ENCODE measurements around the gene KCNQ1.

KCNQ1 gene

DNA sequence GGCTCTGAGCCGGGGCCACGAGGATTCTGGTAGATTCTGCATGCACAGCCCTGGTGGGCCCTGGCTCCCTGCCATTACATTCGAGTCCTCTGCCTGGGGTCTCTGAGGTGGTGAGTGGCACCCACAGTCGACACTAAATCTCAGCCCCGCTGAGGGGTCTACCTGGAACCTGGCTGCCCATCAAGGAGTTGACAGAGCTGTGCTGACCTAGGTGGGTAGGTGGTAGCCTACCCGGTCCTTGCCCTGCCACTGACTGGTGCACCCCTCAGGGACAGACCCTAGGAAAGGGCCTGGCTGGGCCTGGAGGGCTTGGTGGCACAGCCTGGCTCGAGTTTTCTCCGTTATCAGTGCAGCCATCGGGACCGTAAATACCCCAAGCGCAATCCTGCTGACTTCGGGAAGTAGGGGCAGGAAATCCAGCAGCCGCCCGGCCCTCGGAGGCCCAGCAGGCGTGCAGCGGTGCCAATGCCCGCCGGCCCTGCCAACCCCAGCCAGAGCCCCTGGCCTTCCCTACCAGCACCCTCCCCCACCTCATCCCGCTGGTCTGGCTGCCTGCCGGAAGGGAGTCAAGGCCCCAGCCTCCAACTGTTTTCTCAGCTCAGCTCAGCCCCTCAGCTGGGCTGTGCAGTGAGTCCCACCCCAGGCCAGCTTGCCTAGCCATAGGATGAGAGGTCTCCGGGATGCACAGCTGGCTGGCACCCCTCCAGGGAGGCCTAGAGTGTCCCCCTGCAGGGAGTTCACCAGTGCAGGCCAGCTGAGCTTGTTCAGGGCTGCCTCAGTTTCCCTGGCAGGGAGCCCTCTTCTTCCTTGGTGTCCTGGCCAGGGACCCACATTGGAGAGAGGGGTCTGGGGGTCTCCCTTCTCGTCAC, 335.4 kb downstream of the KCNQ1 start:
- no peak for DNase-seq (ENCODE audit: low spot score)

DNA sequence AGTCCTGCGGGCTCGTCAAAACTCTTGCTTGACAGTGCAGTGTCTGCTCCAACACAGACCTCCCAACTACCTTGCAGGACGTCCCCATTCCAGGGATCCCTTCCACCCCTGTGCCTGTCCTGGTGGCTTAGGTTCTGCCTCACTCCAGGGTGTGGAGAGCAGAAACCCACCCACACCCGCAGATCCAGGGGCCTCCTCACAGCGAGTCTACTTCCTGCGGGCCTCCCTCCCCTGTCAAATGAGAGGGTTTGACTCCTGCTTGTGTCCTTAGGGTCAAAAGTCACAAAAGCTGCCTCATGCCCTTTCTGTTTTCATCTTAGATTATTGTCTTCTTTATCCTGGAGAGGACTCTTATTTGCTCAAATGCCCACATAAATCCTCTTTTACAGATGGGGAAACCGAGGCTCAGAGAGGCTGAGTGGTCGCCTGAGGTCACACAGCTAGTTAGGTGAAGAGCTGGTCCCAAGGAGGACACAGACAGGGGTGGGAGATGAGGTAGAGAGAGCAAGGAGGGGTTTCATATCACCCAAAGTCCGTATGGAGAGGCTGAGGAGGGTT, 336.1 kb downstream of the KCNQ1 start:
- no peak for DNase-seq (ENCODE audit: low spot score)

DNA sequence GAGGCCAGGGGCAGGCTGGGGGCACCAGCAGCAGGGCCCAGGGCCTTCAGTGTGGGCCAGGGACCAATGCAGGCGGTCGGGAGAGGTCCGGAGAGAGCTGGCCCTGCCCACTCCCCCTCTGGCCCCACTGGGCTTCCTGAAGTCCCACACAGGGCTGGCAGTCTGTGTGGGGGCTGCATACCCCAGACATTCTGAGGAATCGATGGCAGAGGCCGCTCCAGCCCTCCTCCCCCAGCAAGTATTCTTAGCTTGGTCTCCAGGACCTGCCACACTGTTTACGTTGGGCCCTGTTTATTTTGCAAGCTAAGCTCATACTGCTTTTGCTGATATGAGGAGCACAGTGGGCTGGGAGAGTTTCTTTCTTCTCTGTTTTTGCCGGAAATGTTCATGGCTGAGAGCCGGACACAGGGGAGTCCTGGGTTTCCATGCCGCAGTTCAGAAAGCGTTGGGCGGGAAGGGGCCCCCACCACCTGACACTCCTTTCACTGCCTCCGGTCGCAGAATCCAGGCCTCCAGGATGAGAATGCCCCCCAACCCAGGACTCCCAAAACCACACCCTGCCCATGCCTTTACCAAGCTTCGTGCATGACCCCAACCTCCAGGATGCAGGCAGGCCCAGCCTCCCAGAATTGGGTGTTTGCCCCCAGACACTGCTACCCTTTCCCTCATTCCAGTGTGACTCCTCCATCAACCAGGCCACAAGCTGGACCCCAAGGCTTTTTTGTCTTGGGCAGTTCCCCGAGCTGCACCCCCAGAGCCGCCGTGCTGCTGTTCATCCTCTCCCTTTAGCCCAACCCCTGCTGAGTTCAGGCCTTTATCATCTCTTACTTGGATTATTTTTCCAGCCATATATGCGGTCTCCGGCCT, 336.8 kb downstream of the KCNQ1 start:
- DNase-seq (ENCODE audit: low spot score) = no peak

DNA sequence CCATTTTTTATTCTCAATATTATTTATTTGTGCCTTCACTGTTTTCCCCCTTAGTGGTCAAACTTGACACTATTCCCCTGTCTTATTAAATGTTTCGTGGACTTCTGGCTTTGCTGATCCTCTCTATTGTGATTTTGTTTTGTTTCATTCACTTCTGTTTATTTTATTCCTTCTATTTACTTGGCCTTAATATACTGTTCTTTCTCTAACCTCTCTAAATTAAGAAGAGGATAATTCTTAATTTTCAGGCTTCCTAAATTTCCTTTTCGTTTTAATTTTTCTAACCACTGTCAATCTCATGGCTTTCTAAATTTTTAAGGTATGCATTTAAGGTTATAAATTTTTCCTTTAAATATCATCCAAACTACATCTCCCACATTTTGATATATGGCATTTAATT, 338.0 kb downstream of the KCNQ1 start:
- no peak for DNase-seq (ENCODE audit: low spot score)

DNA sequence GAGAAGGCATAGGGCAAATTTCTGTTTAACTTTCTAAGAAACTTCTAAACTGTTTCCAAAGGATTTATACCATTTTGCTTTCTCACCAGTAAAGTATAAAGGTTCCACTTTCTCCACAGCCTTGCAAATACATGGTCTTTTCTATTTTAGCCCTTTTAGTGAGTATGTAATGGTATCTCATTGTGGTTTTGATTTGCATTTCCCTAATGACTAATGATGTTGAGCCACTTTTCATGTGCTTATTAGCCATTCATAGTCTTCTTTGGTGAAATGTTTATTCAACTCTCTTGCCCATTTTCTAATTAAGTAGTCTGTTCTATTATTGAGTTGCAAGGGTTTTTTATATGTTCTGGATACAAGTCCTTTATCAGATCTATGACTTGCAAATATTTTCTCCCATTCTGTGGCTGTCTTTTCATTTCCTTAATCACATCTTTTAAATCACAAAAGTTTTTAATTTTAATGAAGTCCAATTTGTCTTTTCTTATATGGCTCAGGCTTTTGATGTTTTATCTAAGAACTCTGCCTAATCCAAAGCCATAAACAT, 338.8 kb downstream of the KCNQ1 start:
- no peak for DNase-seq (ENCODE audit: low spot score)

DNA sequence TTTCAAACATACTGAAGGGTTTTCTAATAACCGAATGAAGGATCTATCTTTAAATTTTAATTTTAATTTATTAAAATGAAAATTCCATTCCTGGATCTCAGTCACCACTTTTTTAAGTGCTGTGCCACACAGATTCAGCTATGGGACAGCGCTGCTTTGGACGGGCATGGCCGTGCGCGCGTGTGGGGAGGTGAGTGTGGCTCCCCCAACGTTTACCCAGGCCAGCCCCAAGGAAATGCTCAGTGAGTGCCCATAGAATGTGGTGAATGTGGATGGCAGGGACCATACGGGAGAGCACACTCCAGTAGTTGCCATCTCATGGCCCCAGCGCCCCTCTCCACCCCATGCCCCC, 343.0 kb downstream of the KCNQ1 start:
- no peak for DNase-seq (ENCODE audit: low spot score)

DNA sequence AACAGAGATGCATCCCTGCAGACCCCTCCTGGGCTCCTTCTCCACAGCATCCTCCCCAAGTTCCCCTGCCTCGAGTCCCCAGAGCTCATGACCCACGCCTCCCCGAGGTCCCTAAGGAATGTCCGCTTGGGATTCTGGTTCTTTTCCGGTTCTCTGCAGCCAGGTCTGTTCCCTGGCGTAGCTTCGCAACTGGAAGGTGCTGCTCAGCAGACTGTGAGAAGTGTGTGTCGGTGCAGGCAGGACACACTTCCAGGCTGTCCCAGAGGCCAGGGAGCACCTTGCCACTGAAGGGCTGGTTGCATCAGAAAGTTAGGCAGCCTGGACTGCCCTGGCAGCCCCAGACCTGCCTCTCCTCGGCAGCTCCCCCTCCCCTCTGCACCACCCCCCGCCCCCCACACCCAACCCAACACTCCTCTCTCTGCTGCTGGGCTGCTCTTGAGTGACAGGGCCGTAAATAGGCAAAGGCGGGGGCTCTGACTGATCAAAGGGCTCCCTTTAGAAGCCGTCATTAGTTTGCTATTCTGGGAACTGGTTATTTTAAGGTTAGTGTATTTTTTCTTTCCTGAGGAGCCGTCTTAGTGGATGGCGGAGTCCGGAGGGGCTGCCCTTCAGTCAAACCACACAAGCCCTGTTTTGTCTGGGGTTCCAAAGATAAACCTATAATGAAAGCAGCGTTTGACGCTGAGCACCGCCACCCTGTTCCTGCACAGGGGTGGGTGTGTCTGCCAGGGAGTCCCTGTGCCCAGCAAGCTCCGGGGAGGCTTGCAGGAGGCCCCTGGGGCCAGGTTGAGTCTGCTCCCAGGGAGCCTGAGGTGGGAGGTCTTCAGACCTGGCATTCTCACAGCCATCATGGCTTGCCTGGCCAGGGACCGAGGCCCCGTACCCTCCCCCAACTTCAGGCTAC, 343.6 kb downstream of the KCNQ1 start:
- DNase-seq (ENCODE audit: low spot score) = no peak

DNA sequence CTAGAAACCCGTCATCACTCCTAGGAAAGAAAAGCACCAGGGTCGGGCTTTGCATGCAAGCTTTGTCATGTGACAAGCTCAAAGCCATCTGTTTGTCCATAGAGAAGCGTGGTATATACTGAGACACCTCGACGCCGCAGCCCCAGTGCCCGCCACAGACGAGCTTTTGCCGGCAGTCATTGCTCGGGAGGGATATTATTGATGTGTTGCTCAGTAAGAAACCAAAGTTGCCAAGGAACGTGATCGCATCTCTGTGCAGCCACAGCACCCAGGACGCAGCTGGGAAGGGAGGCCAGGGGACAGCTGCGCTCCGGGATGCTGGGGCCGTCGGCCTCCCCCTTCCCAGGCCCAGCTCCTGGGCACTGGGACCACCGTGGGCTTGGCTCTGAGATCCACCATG, 344.5 kb downstream of the KCNQ1 start:
- DNase-seq (ENCODE audit: low spot score) = no peak

DNA sequence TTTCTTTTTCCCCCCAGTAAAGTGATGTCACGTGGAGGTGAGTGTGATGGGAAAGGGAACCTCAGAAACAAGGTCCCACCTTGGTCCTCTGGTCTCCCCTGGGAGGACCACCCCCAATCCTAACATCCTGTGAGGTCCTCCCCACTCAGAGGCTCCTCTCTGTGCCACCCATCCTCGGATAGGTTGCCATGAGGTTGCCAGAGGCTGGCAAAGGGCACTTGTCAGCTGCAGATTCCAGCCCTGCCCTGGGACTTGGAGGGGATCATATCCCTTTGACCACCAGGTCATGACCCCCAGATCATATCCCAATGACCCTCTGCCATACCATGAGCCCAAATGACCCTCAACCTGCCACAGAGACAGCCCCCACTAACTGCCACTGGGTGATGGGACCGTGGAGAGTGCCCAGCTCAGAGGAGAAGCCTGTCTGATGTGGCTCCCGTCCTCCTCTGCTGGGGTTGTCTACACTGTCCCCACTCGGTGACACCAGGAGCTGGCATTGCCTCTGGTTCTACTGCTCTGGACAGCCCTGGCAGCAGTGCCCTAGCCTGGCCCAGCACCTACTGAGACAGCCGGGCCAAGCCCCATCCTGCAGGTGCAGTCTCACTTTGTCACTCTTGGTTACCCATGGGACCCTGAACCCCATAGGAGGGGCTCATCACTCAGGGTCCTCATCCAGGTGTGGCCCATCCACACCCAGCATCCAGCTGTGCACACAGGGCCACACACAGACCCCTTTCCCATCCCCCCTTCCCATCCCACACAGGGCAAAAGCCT, 345.2 kb downstream of the KCNQ1 start:
- no peak for DNase-seq (ENCODE audit: low spot score)

DNA sequence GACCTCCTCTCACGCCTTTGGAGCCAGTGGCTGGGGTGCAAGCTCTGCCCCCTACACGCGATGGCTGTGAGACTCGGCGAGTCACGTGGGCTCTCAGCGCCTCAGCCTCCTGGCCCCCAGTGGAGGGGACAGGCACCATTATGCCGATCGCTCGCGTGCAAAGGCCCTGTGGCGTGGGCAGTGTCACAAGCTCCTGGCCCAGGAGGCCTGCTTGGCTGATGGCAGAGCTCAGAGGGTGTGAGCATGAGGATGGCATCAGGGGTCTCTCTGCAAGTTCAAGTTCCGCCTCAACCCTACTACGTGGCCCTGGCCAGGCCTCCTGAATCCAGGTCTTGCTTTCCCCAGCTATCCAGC, 345.7 kb downstream of the KCNQ1 start:
- no peak for DNase-seq (ENCODE audit: low spot score)

DNA sequence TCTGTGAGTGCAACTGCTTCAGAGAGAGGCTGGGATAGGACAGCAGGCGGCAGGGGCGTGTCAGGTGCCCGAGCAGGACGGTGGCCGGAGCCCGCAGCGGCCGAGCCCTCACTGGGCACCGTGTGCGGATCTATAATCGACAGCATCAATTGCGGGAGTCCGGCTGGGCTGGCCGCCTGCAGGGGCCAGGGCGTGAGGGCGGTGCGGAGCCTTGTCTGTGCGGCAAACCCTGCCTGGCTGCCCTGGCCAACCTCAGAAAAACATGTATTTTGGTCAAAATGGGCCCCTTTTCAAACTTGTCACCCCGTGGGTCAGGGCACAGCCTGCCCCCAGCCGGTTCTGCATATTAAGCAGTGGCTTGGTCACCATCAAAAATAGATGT, 346.3 kb downstream of the KCNQ1 start:
- no peak for DNase-seq (ENCODE audit: low spot score)

DNA sequence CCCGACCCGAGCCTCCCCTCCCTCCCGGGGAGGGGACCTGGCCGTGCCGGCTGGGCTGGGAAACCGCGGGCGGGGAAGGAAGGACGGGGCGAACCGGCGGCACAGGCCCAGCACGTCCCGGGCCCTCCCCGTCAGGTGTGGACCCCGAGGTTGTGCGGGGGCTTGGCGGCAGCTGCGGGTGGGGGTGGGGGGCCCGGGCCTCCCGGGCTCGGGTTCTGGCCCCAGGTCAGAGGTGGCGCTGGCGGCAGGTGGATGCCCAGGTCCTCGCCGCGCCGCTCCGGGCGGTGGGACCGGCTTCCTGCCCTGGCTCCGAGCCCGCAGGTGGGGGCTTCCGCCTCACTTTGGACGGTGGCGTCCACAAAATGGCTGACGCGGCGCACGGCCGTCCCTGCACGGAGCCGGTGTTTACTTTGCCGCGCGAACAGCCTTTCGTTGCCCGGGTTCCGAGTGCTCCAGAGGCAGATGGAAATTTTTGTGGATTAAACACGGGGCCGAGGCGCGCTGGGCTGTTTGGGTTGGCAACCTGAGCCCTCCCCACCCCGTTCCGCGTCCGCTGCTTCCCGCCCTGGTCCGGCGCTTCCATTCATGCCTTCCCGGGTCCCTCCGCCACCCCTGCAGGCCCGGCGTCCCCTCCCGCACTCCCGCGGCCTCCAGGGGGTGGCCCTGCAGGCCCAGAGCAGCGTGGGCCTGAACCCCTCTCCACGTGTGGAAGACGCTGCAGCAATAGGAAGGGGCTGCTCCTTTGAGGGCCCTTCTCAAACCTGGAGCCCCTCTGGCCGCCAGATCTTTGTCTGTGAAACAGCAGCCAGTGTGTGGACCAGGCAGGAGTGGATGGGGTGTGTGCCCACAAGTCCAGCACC, 346.9 kb downstream of the KCNQ1 start:
- DNase-seq (ENCODE audit: low spot score) = peak; percentile 20

DNA sequence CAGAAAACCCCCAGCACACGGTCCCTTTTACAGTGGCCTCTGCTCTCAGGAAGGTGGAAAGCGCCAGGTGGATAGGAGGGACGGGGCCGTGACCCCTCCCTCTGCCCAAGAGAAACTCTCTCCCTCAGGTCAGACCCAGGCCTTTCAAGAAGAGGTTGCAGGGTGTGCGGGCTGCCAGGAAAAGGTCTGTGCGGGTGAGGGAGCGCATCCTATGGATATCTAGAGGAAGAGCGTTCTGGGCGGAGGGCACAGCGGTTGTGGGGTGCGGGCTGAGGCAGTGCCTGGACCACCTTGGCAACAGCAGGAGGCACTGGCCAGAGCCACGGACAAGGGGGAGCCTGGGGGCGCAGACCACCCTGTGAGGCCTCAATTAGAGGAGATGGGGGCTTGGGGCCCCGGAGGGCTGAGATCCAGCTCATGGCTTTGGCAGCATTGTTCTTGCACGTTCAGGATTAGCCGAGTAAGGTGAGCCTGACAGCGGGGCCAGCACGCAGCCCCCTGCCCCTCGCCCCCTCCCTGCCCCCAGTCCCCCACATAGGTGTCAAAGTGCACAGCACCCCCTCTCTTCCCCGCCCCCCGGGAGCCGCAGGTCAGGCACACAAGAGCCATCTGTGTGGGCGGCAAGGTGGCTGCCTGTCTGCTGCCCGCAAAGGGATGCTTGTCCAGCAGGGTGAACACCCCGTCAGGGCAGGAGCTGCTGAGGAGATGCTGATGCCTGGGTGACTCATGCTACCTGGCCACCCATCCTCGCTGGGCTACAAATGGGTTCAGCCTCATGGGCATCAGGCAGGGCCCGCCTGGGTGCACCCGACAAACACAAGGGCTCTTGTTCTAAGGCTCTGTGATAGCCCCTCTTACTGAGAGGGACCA, 347.8 kb downstream of the KCNQ1 start:
- DNase-seq (ENCODE audit: low spot score) = no peak

DNA sequence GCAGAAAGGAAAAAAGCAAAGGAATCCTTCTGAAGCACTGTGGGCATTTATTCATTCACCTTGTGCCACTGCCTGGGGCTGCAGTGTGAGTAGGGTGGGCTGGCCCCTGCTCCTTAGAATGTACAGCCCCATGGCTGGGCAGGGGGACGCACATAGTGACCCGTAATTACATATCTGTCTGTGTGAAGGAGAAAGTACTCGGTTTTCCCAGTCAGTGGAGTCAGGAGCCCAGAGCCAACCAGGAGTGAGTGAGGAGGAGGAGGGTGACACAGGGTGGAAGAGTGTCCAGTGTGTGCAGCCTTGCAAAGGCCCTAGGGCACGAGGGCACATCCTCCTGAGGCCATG, 348.9 kb downstream of the KCNQ1 start:
- no peak for DNase-seq (ENCODE audit: low spot score)

DNA sequence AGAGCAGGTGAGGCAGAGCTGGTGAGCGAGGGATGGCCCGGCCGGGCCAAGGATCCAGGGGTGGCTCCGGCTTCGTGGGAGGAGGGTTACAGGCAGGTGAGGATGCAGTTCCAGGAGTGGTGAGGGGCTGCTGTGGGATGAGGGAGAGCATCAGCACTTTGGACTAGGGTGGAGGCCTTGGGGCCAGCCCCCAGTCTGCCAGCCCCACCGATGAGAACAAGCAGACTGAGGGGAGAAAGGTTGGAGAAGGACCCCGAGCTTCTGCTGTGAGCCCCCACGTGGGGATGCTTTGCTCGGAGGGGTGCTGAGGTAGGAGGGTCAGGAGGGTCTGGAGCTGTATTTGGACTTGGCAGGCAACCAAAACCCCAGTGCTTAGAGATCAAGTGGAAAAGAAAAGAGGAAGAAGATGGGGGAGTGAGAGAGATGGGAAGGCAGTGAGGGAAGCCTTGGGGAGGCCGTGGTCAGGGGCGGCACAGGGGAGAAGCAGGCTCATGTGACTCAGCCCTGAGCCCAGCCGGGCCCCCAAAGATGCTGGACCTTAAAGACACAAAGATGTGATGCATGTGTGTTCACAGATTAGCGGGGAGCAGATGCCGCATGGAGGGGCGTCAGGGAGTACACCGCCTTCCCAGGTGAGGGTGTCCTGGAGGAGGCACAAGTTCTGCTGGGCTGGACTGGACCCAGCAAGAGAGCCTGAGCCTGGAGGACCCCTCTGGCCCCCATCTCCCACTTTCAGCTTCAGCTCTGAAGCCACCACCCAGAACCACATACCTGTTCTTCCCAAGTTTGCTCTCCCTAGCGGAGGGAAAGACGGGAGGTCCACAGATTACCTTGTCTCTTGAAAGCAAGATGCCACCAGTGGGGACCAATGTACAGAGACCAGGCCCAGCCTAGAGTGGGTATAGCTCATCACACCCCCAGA, 349.5 kb downstream of the KCNQ1 start:
- DNase-seq (ENCODE audit: low spot score) = no peak

DNA sequence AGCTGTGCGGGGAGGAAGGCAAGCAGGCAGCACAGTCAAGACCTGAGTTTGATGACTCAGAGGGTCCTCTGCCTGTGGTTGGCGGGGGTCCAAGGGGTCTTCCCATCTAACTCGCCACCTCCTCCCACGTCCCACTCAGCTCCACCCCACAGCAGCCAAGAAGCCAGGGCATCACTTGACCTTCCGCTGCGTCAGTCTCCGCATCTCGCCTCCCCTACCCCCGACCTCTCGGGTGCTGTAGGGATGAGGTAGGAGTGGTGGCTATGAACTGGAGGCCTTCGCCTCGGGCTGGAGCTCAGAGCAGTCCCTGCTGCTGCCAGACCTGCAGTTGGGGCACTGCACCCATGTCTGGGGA, 350.1 kb downstream of the KCNQ1 start:
- no peak for DNase-seq (ENCODE audit: low spot score)

DNA sequence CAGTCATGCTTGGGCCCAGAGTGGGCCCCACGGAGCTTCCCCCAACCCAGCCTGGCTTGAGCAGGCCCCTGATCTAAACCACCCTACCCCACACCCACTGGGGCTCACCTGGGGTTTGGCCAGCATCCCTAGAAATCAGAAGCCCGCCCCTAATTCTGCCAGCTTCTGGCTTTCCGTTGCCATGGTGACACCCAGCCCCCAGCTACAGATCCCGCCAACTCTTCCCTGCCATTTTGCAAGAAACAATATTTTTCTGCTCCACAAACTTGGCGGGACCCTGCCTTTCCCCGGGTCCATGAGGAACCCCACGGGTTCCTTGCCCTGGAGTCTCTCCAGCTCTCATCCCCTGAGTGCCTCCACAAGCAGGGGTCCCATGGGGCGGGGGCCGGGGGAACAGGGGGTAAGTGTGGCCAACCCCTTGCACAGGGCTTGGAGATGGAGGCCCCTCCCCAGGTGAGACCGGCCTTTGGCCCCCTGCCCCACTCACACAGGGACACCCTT, 350.7 kb downstream of the KCNQ1 start:
- DNase-seq (ENCODE audit: low spot score) = no peak

DNA sequence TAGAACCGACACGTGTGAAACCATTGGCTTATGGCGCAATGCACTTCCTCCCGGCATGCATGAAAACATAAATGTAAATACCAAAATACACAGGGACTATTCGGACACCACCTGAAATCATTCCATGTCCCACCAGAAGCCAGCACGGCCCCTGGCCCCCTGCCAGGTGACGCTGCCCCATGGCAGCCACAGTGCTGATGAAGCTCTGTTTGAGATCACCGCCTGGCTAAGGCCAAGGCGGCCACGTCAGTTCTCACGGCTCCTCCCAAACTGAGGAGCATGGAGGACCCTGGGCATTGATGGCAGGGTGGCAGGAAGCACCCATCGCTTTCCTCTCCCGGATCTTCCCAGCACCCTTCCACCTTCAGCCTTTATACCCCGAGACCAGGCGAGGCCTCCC, 351.3 kb downstream of the KCNQ1 start:
- DNase-seq (ENCODE audit: low spot score) = no peak

All from CD4-positive, alpha-beta T cell treated with Interleukin-15 for 4 hours (primary cell).